MG63 (cell line): Measurements from ENCODE around the gene LCN1. TPM values are rescaled to one million over a fixed set of nuclear protein-coding genes. Genes with fewer than 3 reads are reported as not detected.
"Not testable (repeated sequence)": the region's sequence is repeated elsewhere in the genome, so short reads cannot be mapped to it uniquely, and the experiment has no call there.

Experiments used
- DNase-seq: peaks from one replicate; pipeline ENCODE4 v3.0.0-alpha.2; 2020
- H3K27me3 ChIP-seq: fragments of 250-450 bp; sonication (Bioruptor Pico); 2 replicates; pipeline ENCODE4 v1.5.1; 2020; ENCODE audit warnings: mild to moderate bottlenecking, moderate library complexity
- H3K36me3 ChIP-seq: fragments of 250-450 bp; sonication (Bioruptor Pico); 2 replicates; pipeline ENCODE4 v1.5.1; 2020; ENCODE audit warnings: mild to moderate bottlenecking, moderate library complexity
- H3K4me3 ChIP-seq: fragments of 250-450 bp; sonication (Bioruptor Pico); 2 replicates; pipeline ENCODE4 v1.5.1; 2020; ENCODE audit warnings: mild to moderate bottlenecking, moderate library complexity
- H3K9me3 ChIP-seq: fragments of 250-450 bp; sonication (Bioruptor Pico); 2 replicates; pipeline ENCODE4 v1.5.1; 2020; ENCODE audit warnings: mild to moderate bottlenecking, moderate library complexity
- total RNA-seq: library from RNA; depleted of rRNA; stranded (reverse); fragments of >200 nt; shearing (Covaris generic); gene quantifications from 2 replicates; pipeline ENCODE4 v1.2.3, GENCODE V29; 2014; ENCODE audit warnings: low replicate concordance

LCN1 gene
- total RNA-seq, 1 experiment from 2014 or later = not detected

DNA sequence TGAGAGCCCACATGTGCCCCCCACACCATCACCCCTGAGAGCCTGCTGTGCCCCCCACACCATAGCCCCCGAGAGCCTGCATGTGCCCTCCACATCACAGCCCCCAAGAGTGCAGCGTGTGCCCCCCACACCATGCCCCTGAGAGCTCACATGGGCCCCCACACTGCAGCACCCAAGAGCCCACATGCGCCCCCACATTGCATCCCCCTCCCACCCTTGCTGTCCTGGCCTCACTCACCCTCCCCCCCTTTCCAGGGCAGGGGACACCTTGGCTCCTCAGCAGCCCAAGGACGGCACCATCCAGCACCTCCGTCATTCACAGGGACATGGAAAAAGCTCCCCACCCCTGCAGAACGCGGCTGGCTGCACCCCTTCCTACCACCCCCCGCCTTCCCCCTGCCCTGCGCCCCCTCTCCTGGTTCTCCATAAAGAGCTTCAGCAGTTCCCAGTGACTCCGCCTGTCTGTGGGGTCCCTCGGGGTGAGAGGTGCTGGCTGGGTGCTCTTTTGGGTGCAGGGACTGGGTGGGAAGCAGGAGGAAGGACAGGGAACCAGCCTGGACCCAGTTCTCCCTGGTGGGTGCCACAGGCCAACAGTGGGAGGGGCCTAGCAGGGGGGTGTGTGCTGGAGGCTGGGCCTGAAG, 5.0 kb downstream of the LCN1 start:
- Histone ChIP-seq H3K4me3 (no peak overlapping the region), H3K27me3 (no peaks in the 10 kb centered on the region), H3K36me3 (no peaks in the 10 kb centered on the region), H3K9me3 (no peaks in the 10 kb centered on the region)
- no peak for DNase-seq

DNA sequence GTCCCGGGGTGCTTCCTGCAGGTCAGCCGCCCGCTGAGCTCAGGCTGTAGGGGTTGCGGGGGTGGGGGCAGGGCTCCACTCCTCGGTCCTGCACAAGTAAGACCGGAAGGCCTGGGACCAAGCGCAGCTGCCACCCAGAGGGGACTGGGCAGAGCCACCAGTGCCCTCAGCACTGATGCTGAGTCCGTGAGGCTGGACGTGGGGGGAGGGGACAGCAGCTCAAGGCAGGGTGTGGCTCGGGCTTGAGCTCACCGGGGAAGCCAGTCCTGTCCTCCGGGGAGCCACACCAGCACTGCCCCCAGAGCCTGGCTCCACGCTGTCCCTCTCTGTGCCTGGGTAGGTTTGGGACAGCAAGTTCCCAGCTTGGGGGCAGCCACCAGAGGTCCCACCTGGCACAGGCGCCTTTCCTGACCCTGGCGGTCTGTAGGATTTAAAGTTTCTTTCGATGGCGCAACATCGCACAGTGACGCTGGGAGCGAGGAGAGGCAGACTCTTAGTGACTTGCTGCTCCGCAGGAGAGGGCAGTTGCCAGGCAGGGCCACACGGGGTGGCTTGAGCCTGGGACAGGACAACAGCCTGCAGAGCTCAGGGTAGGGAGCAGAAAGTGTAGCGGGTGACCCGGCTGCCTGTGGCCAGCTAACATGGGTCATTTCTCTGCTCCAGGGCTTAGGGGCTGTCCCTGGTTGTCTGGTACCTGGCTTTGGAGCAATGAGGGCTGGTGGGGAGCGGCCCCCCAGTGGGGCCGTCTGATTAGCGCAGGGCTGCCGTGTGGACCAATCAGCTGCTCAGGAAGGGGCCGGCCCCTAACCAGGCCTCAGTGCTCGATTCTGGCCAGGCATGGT, 5.7 kb downstream of the LCN1 start:
- DNase-seq = no peak
- Histone ChIP-seq H3K27me3 (no peaks in the 10 kb centered on the region), H3K9me3 (no peaks in the 10 kb centered on the region), H3K36me3 (no peaks in the 10 kb centered on the region), H3K4me3 (no peak overlapping the region)

DNA sequence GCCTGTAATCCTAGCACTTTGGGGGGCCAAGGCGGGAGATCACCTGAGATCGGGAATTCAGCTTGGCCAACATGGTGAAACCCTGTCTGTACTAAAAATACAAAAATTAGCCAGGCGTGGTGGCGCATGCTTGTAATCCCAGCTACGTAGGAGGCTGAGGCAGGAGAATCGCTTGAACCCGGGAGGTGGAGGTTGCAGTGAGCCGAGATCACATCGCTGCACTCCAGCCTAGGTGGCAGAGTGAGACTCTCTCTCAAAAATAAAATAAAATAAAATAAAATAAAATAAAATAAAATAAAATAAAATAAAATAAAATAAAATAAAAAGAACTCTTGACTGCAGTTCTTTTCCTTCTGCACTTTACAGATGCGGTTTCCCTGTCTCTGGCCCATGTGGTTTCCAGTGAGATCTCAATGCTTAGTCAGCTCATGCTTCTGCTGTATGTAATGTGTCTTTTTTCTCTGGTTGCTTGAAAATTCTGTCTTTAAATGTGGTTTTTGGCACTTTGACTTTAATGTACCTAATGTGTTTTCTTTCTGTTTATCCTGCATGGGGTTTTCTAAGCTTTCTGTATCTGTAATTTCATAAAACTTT, 7.7 kb downstream of the LCN1 start:
- H3K36me3 ChIP-seq, DNase-seq, H3K27me3 ChIP-seq: not testable (repeated sequence)

DNA sequence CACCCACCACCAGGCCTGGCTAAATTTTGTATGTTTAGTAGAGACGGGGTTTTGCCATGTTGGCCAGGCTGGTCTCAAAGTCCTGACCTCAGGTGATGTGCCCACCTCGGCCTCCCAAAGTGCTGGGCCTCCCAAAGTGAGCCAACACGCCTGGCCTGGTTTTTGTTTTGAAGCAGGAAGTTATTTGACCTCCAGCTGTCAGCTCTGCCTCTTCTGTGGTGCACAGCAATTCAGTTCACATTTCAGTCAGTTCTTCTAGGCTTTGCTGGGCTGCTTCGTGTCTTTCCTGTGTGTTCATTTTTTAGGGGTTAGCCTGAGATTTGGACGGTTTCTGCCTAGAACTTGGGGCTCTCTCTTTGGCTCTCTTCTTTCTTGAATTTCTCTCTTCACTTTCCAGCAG, 8.9 kb downstream of the LCN1 start:
- DNase-seq = no peak
- no peak overlapping the region for H3K4me3 ChIP-seq
- H3K27me3 ChIP-seq = no peaks in the 10 kb centered on the region
- H3K9me3 ChIP-seq = no peaks in the 10 kb centered on the region
- no peaks in the 10 kb centered on the region for H3K36me3 ChIP-seq

More for the DNA sequence above, 7.7 kb downstream of the LCN1 start:
- not testable (repeated sequence) for H3K4me3 ChIP-seq, H3K9me3 ChIP-seq

DNA sequence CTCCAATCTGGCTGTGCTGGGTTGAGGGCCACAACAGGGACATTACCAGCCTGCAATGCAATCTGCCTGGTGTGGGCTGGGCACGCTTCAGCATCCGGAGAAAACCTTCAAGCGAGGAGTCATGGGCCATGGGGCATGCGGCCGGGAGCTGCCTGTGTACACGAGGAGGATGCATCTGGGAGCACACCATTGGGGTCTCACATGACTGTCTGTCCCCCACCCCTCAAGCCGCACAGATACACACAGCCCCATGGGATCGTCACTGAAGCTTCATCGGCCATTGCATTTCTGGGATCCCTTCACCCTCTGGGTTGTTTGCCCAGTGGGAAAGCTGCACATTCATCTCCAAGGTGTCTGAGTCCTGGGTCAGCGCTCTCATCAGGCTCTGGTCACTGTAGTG, 9.9 kb downstream of the LCN1 start:
- Histone ChIP-seq H3K36me3 (no peaks in the 10 kb centered on the region), H3K9me3 (no peaks in the 10 kb centered on the region), H3K4me3 (no peak overlapping the region), H3K27me3 (no peaks in the 10 kb centered on the region)
- no peak for DNase-seq

DNA sequence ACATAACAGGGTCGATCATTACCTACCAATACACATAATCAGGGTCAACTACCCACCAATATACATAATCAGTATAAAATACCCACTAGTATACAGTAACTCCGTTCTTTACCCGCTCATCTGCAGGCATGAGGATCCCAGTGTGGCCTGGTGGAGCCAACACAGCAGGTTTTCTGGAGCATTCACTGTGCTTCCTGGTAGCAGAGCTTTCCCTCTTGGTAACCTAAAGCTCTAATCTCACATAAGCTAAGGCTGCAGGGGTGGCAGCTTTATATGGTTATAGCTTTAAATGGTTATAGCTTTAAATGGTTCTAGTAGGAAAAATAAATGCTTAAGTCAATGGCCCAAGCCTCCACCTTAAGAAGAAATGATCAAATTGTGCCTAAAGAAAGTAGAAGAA, 11.9 kb downstream of the LCN1 start:
- Histone ChIP-seq H3K4me3 (no peak overlapping the region), H3K36me3 (no peaks in the 10 kb centered on the region), H3K9me3 (no peaks in the 10 kb centered on the region), H3K27me3 (no peaks in the 10 kb centered on the region)
- DNase-seq = no peak

DNA sequence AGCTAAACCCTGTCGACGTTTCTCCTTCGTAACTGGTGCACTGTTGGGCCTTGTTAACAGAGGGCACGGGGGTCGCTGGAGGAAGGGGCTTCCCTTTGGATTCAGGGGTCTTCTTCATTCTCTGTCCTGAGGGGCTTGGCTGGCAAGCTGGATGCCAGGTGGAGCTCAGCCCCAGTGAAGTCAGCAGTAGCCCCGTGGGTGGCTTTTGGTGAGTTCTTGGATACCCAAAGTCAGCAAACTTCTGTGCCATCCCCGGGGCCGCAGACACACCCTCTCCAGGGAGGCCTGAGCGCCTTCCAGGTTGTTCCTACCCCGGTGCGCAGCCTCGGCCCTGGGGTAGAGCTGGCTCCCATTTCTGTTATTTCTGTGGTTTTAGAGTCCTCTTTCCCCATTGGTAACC, 12.4 kb downstream of the LCN1 start:
- Histone ChIP-seq H3K36me3 (no peaks in the 10 kb centered on the region), H3K9me3 (no peaks in the 10 kb centered on the region), H3K4me3 (no peak overlapping the region), H3K27me3 (no peaks in the 10 kb centered on the region)
- DNase-seq = no peak

DNA sequence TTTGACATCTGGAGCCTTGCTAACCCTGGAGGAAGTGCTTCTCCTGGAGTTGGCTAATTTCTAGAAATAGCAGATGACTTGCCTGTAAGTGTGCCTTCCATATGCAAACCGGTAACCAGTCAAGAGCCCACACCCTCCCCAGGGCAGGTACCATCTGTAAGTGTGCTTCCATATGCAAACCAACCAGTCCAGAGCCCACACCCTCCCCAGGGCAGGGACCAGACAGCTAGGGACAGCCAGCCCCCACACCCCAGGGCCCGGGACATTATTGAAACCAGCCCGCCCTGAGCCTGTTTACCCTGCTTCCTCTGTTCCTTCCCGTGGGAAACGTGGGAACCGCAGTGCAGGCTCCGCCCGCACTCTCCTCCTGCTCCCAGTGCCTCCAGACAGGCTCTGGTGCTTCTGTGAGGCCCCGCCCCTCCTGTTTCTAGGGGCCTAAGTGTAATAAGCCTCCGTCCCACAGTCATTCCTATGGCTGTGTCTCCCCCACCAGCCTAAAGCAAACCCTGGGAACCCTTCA, 13.0 kb downstream of the LCN1 start:
- DNase-seq, H3K4me3 ChIP-seq: not testable (repeated sequence)

DNA sequence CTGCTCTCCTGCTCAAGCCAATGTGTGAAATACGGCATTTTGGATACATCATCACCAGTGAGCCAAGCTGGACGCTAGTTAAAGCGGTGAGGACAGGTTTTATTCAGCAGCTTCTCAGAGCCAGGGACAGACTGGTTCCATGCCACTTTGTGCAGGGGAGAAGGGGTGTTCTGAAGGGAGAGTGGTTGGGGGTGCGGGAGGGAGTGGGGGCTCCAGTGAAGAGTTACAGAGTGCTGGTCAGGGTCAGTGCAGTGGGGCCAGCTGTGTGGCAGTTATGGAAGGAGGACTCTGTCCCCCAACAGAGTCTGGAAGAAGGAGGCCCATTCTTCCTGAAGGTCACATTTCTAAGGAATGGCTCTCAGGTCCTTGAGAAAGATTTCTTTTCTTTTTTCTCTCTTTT, 13.6 kb downstream of the LCN1 start:
- DNase-seq, H3K27me3 ChIP-seq, H3K36me3 ChIP-seq, H3K4me3 ChIP-seq, H3K9me3 ChIP-seq: not testable (repeated sequence)

More for the DNA sequence above, 13.0 kb downstream of the LCN1 start:
- not testable (repeated sequence) for H3K36me3 ChIP-seq, H3K27me3 ChIP-seq, H3K9me3 ChIP-seq

DNA sequence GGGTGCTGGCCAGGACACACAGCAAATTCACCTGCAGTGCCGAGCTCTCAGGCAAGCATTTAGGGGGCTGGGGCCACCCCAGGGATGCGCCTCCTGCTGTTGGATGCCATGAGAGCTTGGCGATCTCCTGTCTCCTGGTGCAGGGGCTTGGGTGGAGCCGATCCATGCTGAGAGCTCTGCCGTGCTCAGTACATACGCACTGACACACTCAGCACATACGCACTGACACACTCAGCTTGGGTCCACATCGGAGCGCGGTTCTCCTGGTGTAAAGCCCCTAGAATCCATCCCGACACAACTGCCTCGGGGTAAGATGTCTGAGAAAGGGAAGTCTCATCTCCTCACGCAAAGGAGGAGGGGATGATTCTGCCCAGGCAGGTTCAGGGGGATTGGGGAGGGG, 14.4 kb downstream of the LCN1 start:
- not testable (repeated sequence) for H3K4me3 ChIP-seq, H3K9me3 ChIP-seq, DNase-seq, H3K27me3 ChIP-seq, H3K36me3 ChIP-seq

DNA sequence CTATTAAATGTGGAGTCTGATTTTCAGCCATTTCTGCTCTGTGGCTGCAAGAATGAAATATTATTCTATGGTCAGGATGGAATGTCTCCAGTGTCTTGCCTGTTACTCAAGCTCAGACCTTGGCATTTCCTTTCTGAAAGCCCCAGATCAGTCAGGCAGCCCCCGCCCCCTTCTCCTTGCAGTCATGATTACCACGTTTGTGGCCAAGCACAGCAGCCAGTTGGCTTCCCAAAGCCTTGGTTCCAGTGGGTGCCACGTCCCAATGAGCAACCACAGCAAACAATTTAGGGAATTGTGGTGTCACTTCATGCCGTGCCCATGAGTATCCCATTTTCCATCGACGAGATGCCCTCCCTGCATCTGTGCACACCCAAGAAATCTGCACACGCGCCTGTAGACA, 15.0 kb downstream of the LCN1 start:
- no peaks in the 10 kb centered on the region for H3K9me3 ChIP-seq
- no peak overlapping the region for H3K4me3 ChIP-seq
- H3K27me3 ChIP-seq = no peaks in the 10 kb centered on the region
- no peaks in the 10 kb centered on the region for H3K36me3 ChIP-seq
- no peak for DNase-seq

DNA sequence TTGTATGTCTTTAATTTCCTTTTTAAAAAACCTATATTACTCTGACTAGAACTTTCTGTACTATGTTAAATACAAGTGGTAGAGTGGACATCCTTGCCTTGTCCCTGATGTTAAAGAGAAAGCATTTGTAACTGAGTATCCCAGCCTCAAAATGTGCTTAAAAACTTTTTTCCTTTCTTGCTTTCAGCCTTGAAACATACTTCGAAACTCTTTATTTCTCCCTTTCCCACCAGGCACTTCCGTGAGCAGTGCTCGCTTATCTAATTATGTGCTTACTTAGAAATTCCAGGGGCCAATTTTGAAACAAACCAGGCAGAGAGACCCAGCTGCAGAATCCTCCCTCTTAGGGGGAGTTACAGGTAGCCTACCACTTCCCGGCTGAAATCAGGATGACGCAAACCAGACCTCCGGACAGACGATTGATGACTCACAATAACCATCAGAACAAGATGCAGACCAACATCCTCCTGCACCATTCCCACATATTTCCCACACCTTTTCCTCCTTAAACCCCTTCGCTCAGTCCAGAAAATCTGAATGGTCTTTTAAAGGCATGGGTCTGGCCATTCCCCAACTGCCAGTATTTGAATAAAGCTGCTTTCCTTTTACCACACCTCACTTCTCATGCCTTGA, 22.1 kb downstream of the LCN1 start:
- not testable (repeated sequence) for DNase-seq, H3K9me3 ChIP-seq, H3K27me3 ChIP-seq, H3K36me3 ChIP-seq, H3K4me3 ChIP-seq

DNA sequence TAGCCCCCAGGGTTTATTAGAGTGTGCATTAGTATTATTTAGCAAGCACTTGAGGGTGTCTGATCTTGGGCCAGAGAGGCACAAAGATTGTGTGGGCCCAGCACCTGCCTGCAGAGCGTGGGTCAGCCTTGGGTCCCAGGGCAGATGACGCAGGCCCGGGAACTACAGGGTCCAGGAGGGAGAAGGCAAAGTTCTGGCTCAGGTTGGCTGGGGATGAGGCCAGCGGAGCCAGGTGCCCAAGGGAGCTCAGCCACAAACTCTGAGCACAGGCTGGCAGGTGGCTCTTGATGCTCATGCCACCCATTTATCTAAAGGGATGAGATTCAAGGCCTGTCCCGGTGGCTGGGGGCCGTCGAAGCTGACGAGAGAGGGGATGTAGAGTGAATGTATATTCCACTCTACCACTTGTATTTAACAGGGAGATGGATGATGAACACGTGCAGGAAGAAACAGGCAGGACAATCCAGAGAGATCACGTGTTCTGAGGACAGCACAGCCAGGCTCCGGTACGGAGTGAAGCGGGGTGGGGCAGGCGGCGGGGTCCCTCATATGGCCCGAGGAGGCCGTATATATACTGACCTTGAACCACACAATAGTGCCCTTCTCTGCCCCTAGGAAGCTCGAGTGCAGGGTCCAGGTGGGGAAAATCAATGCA, 23.9 kb downstream of the LCN1 start:
- no peaks in the 10 kb centered on the region for H3K36me3 ChIP-seq
- peaks cover 6% of the 10 kb centered on the region for H3K27me3 ChIP-seq
- DNase-seq = no peak
- no peaks in the 10 kb centered on the region for H3K9me3 ChIP-seq
- H3K4me3 ChIP-seq = no peak overlapping the region

DNA sequence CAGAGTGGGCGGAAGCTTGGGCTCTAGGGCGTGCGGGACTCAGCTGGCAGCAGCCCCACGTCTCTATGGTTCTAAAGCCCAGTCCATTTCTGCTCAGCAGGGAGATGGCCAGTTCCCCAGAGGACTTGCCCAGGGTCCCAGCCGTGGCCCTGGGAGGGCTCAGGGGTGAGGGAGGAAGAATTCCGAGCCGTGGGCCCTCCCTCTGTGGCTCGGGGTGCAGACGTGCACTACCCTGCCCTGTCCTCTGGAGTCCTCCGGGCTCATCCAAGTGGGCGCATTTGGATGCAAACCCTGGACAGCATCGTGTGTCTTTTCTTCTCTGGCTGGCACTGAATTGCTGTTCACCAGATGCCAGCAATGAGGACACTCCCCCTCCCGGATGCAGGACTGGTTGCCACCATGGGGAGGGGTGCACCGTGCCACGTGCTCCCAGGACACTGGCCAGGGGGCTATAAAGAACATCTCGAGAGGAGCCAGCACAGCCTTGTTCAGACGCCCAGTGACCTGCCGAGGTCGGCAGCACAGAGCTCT, 24.5 kb downstream of the LCN1 start, which contains the start of gene OBP2A:
OBP2A (plus strand) TSS at position 481 of the 531 bp plus-strand sequence. CDS start 55 bp downstream, outside the sequence.
- H3K36me3 ChIP-seq, H3K4me3 ChIP-seq, DNase-seq: not testable (repeated sequence)

DNA sequence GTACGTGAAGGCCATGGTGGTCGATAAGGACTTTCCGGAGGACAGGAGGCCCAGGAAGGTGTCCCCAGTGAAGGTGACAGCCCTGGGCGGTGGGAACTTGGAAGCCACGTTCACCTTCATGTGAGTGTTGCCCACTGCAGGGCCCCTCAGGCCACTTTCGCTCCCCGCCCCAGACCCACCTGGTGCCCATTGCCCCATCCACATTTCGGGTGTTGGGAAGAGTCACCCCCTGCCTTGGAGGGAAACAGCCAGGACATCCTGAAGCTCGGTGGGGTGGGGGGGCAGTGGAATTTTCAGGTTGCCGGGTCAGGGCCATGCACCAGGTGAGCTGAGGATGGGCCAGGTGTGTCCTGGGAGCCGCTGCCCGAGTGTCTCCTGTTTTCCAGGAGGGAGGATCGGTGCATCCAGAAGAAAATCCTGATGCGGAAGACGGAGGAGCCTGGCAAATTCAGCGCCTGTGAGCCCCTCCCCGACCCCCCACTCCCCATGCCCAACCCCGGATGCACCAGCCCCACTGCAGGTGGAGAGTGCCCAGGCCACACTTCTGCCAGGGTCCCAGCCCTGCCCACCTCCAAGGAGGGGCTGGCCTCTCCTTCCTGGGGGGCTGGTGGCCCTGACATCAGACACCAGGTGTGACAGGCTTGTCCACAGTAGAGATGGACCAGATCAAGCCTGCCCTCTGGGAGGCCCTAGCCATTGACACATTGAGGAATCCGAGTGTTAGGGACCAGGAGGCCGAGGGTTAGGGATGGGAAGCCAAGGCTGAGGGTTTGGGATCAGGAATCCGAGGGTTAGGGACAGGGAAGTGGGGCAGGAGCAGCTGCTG, 25.8 kb downstream of the LCN1 start:
- not testable (repeated sequence) for H3K27me3 ChIP-seq, H3K36me3 ChIP-seq, H3K9me3 ChIP-seq, H3K4me3 ChIP-seq, DNase-seq

More for the DNA sequence above, 24.5 kb downstream of the LCN1 start, which contains the start of gene OBP2A:
- not testable (repeated sequence) for H3K9me3 ChIP-seq, H3K27me3 ChIP-seq
